ENCODE measurements around the gene NT5DC4.

DNA sequence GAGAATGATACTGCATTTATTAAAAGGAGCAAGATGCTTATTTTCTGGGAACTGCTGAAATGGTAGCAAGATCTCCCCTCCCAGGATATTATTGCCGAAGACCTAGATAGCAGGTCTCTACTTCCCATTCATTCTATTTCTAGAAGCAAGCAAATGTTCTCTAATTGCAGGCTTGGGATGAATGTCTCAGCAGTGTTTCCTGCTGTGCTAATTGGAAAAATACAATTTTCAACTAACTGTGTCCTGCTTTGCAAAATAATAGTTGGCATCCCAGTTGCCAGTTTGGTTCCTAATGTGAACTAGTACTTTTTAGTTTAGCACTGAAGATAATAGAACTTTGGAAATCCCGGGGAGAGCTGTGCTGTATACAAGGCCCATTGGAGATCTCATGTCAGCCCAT, 49.0 kb upstream of the NT5DC4 start:
- no peak for TF ChIP-seq POLR2A (IDR thresholded peaks at IDR 0.05; ENCODE audit: control extremely low read depth in 1 of 2, low read depth in 2 of 2, low read length in 2 of 2)
- TF ChIP-seq, protein P1, sequence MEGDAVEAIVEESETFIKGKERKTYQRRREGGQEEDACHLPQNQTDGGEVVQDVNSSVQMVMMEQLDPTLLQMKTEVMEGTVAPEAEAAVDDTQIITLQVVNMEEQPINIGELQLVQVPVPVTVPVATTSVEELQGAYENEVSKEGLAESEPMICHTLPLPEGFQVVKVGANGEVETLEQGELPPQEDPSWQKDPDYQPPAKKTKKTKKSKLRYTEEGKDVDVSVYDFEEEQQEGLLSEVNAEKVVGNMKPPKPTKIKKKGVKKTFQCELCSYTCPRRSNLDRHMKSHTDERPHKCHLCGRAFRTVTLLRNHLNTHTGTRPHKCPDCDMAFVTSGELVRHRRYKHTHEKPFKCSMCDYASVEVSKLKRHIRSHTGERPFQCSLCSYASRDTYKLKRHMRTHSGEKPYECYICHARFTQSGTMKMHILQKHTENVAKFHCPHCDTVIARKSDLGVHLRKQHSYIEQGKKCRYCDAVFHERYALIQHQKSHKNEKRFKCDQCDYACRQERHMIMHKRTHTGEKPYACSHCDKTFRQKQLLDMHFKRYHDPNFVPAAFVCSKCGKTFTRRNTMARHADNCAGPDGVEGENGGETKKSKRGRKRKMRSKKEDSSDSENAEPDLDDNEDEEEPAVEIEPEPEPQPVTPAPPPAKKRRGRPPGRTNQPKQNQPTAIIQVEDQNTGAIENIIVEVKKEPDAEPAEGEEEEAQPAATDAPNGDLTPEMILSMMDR (IDR thresholded peaks at IDR 0.05; ENCODE audit: control extremely low read depth in 1 of 3, insufficient read depth in 1 of 3, low read depth in 1 of 3, low read length in 3 of 3): no peak
- no peak for TF ChIP-seq EP300 (IDR thresholded peaks at IDR 0.05; ENCODE audit: borderline replicate concordance in 1 of 2, low read depth in 2 of 2, low read length in 2 of 2)
- no peak for TF ChIP-seq TCF12 (IDR thresholded peaks at IDR 0.05; ENCODE audit: low read depth, low read length)
- no peak for TF ChIP-seq CBX8 (IDR thresholded peaks at IDR 0.05; ENCODE audit: borderline replicate concordance, low read depth, low read length)
- no peak for TF ChIP-seq EZH2 (IDR thresholded peaks at IDR 0.05; ENCODE audit: low read depth, low read length, severe bottlenecking)
- no peak for TF ChIP-seq TAF1 (IDR thresholded peaks at IDR 0.05; ENCODE audit: low read depth, low read length)
- no peak for TF ChIP-seq HDAC6 (IDR thresholded peaks at IDR 0.05; ENCODE audit: low read depth, low read length)

Data from H1 (cell line).